Liver (tissue), 3 donors: ENCODE data around the gene C3orf22.

ENCODE experiments used
- CTCF ChIP-seq: fragments of 150-350 bp; IDR thresholded peaks from 2 replicates; pipeline ENCODE4 v1.5.1; 2017; ENCODE audit warnings: improper control_type of control experiment, low read depth, low read length; ENCODE audit not compliant: missing input control
- HNF4G ChIP-seq: IDR thresholded peaks from 2 replicates; pipeline ENCODE4 v1.6.1; 2016; ENCODE audit warnings: antibody characterized with exemption
- MAX ChIP-seq: IDR thresholded peaks from 2 replicates; pipeline ENCODE4 v1.6.1; 2016; ENCODE audit warnings: antibody characterized with exemption
- RXRA ChIP-seq, 2 donors: IDR thresholded peaks; 2 replicates each; pipeline ENCODE4 v1.6.1; 2017 to 2018; ENCODE audit warnings: antibody characterized with exemption in 2 of 2, mild to moderate bottlenecking in 1 of 2
- donor health status: healthy.
- donor health status: healthy.

DNA sequence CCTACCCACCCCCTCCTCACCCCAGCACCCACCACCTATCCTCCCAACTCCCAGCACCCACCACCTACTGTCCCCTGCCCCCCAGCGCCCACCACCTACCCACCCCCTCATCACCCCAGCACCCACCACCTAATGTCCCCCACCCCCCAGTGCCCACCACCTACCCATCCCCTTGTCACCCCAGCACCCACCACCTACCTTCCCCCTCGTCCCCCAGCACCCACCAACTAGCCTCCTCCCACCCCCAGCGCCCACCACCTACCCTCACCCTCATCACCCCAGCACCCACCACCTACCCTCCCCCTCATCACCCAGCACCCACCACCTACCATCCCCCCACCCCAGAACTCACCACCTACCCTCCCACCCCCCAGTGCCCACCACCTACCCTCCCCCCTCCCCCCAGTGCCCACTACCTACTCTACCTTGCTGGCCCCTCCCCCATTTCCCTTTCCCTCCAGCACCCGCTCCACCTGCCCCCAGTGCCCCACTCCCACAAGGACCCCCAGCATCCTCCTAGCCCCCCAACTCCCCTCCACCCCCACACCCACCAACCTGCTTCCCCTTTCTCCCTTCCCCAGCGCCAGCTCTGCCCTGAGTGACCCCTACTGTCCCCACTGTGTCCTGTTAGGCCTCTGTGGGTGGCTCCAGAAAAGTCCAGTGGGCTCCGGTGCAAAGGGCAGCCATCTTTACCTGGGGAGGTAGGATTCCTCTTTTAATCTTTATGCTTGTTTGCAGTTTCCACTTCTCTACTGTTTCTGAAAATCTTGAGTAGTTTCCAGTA lies 42.4 kb downstream of the C3orf22 start:
- TF ChIP-seq CTCF (no peak), HNF4G (no peak), RXRA (IDR thresholded peaks at IDR 0.05) (no peak), MAX (no peak)
